ENCODE results near the gene CHST8.

The CHST8 gene

GRCh38 chr19:33808399-33808798 lies 186.6 kb downstream of the CHST8 start:
- TF ChIP-seq EZH2phosphoT487 (IDR thresholded peaks at IDR 0.05; ENCODE audit: low read length) (no peak), EZH2 (optimal IDR thresholded peaks at IDR 0.05; ENCODE audit: low read depth, low read length) (no peak), CTCF (IDR thresholded peaks at IDR 0.05; ENCODE audit: low read length) (no peak)
- no peak overlapping the region for H2AFZ ChIP-seq (ENCODE audit: low read length)
- no peak overlapping the region for H3K4me3 ChIP-seq (ENCODE audit: low read length)
- no peak overlapping the region for H3K9ac ChIP-seq (ENCODE audit: low read length)
- no peaks in the 10 kb centered on the region for H4K20me1 ChIP-seq (ENCODE audit: insufficient read depth, low read length)
- H3K36me3 ChIP-seq (replicated peaks; ENCODE audit: insufficient read depth, low read length), result no peaks in the 10 kb centered on the region
- H3K4me2 ChIP-seq (ENCODE audit: low read depth, low read length), result no peak overlapping the region
- peaks cover 31% of the 10 kb centered on the region for H3K27me3 ChIP-seq (replicated peaks; ENCODE audit: insufficient read depth, low read length)
- no peak for DNase-seq
- no peaks in the 10 kb centered on the region for H3K9me3 ChIP-seq (replicated peaks; ENCODE audit: insufficient read depth, low read length)
- no peaks in the 10 kb centered on the region for H3K4me1 ChIP-seq (ENCODE audit: low read length)
- no peaks in the 10 kb centered on the region for H3K79me2 ChIP-seq (ENCODE audit: low read length)
- H3K9me2 ChIP-seq (replicated peaks; ENCODE audit: insufficient read depth, low read length), result no peaks in the 10 kb centered on the region
- no peaks in the 10 kb centered on the region for H3F3A ChIP-seq (ENCODE audit: insufficient read depth, low read length)
- no peak overlapping the region for H3K27ac ChIP-seq (ENCODE audit: low read length)

GRCh38 chr19:33809960-33810359 lies 188.2 kb downstream of the CHST8 start:
- H3K4me3 ChIP-seq (ENCODE audit: low read length), result no peak overlapping the region
- H3F3A ChIP-seq (ENCODE audit: insufficient read depth, low read length), result no peaks in the 10 kb centered on the region
- no peaks in the 10 kb centered on the region for H4K20me1 ChIP-seq (ENCODE audit: insufficient read depth, low read length)
- peaks cover 46% of the 10 kb centered on the region for H3K27me3 ChIP-seq (replicated peaks; ENCODE audit: insufficient read depth, low read length)
- no peak overlapping the region for H2AFZ ChIP-seq (ENCODE audit: low read length)
- no peaks in the 10 kb centered on the region for H3K9me3 ChIP-seq (replicated peaks; ENCODE audit: insufficient read depth, low read length)
- TF ChIP-seq CTCF (IDR thresholded peaks at IDR 0.05; ENCODE audit: low read length) (no peak), EZH2phosphoT487 (IDR thresholded peaks at IDR 0.05; ENCODE audit: low read length) (no peak), EZH2 (optimal IDR thresholded peaks at IDR 0.05; ENCODE audit: low read depth, low read length) (no peak)
- no peaks in the 10 kb centered on the region for H3K36me3 ChIP-seq (replicated peaks; ENCODE audit: insufficient read depth, low read length)
- no peaks in the 10 kb centered on the region for H3K9me2 ChIP-seq (replicated peaks; ENCODE audit: insufficient read depth, low read length)
- H3K4me2 ChIP-seq (ENCODE audit: low read depth, low read length), result no peak overlapping the region
- no peaks in the 10 kb centered on the region for H3K4me1 ChIP-seq (ENCODE audit: low read length)
- no peak overlapping the region for H3K9ac ChIP-seq (ENCODE audit: low read length)
- H3K79me2 ChIP-seq (ENCODE audit: low read length), result no peaks in the 10 kb centered on the region
- no peak for DNase-seq
- H3K27ac ChIP-seq (ENCODE audit: low read length), result no peak overlapping the region

GRCh38 chr19:33810821-33811220 lies 189.1 kb downstream of the CHST8 start:
- no peak overlapping the region for H3K27ac ChIP-seq (ENCODE audit: low read length)
- H3K4me3 ChIP-seq (ENCODE audit: low read length), result no peak overlapping the region
- H3K9me3 ChIP-seq (replicated peaks; ENCODE audit: insufficient read depth, low read length), result no peaks in the 10 kb centered on the region
- no peak overlapping the region for H2AFZ ChIP-seq (ENCODE audit: low read length)
- TF ChIP-seq CTCF (IDR thresholded peaks at IDR 0.05; ENCODE audit: low read length) (no peak), EZH2 (optimal IDR thresholded peaks at IDR 0.05; ENCODE audit: low read depth, low read length) (no peak), EZH2phosphoT487 (IDR thresholded peaks at IDR 0.05; ENCODE audit: low read length) (no peak)
- no peaks in the 10 kb centered on the region for H3K36me3 ChIP-seq (replicated peaks; ENCODE audit: insufficient read depth, low read length)
- H3K4me2 ChIP-seq (ENCODE audit: low read depth, low read length), result no peak overlapping the region
- no peak for DNase-seq
- H3K79me2 ChIP-seq (ENCODE audit: low read length), result no peaks in the 10 kb centered on the region
- H3K9me2 ChIP-seq (replicated peaks; ENCODE audit: insufficient read depth, low read length), result no peaks in the 10 kb centered on the region
- no peak overlapping the region for H3K9ac ChIP-seq (ENCODE audit: low read length)
- no peaks in the 10 kb centered on the region for H3K4me1 ChIP-seq (ENCODE audit: low read length)
- no peaks in the 10 kb centered on the region for H4K20me1 ChIP-seq (ENCODE audit: insufficient read depth, low read length)
- H3K27me3 ChIP-seq (replicated peaks; ENCODE audit: insufficient read depth, low read length), result peaks cover 55% of the 10 kb centered on the region
- H3F3A ChIP-seq (ENCODE audit: insufficient read depth, low read length), result no peaks in the 10 kb centered on the region
